Dedifferentiated amniotic fluid mesenchymal stem cell (primary cell): ENCODE results near the gene RAB8A.
"Not testable (repeated sequence)": the region's sequence is repeated elsewhere in the genome, so short reads cannot be mapped to it uniquely, and the experiment has no call there.

Experiments used
- DNase-seq: peaks from one replicate; pipeline ENCODE4 v3.0.0-alpha.2; 2016; ENCODE audit errors: extremely low spot score

The RAB8A gene

GRCh38 chr19:16112778-16113177 is 1.1 kb downstream of the RAB8A start:
- no peak for DNase-seq

DNA sequence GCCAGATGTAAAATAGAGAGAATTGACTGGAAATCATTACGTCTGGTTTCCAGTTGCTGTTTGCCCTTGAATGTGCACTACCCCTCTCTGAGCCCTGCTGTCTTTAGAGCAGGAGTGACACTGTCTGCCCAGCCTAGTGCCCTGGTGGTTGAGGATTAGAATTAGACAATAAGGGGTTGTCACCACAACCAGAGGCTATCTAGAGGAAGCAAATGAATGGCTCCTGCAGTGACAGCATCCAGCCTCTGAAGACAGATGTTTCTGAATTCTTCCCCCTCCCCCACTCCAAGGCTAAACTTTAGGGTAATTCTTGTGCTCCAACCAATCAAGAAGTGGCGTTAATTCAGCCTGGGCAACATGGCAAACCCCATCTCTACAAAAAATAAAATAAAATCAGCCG is 2.0 kb downstream of the RAB8A start:
- no peak for DNase-seq

DNA sequence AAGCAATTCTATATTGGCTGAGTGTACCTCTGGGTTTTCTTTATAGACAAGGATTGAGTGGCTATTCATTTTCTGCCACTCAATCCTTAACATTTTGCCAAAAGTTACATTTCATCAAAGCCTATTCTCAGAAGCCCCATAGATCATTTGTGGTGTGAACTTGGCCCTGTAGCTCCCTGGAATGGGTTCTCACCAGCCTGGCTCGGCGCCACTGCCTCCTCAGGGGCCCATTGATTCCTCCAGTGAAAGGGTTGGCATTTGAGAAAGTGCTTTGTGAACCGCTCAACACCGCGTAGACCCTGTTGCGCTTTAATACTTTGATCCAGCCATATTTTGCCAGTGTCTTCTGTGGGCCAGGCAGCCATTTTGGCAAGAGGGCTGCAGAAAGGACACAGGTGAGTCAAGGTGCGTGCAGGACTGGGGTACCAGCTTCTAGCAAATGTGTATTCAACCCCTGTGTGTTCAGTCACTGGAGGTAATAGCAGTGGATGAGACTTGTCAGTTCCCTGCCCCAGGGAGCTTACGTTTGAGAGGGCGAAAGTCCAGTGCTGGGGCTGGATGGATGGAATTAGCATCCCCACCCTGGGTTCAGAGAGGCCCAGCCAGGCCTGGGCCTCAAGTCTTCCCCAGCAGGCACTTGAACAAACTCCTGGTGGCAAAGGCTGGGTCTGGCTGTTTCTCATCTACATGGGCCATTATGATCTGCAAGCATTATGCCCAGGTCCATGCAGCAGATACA is 3.8 kb downstream of the RAB8A start:
- no peak for DNase-seq

- DNase-seq = no peak
These were observed 4.4 kb downstream of the RAB8A start for GRCh38 chr19:16116067-16116466.

- DNase-seq = no peak
These were observed 5.9 kb downstream of the RAB8A start for GRCh38 chr19:16117594-16118033.

- no peak for DNase-seq
These were observed 6.9 kb downstream of the RAB8A start for GRCh38 chr19:16118489-16119033.

- DNase-seq = not testable (repeated sequence)
These were observed 7.6 kb downstream of the RAB8A start for GRCh38 chr19:16119075-16119857.

DNA sequence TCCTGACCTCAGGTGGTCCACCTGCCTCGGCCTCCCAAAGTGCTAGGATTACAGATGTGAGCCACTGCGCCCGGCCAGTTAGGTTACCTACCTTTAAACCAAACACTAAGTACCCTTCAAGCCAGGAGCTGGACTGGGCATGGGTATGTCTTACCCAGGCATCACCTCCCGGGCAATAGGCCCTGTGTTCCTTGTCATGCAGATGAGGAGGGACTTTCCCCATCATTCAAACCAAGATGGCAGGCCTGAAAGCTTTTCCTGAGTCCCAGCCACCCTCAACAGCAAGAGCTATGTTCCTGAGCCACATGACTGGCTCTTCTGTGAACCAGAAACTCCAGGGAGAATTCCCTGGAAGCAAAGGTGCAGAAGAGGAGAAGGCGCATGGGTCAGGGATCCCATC is 9.5 kb downstream of the RAB8A start:
- DNase-seq = no peak

DNA sequence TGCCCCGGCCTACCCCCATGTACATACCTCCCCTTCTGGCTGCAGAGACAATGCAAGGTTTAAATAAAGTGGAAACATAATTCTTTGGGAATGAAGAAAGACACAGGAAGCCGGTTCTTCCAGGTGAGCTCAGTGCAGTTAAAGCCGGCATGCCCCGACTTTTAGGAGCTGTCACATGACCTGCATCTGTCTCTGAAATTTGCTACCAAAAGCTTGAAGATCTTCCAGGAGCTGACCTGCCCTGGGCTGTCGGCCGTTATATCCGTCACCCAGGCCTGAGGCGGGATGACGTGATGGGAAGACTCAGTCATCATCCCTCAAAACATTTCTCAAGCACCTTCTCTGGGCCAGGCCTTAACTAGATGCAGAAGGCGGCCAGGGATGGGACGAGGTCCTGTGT is 10.3 kb downstream of the RAB8A start:
- DNase-seq = no peak

- no peak for DNase-seq
These were observed 13.3 kb downstream of the RAB8A start for GRCh38 chr19:16124953-16125352.

GRCh38 chr19:16125737-16126495 is 14.2 kb downstream of the RAB8A start:
- DNase-seq = no peak

DNA sequence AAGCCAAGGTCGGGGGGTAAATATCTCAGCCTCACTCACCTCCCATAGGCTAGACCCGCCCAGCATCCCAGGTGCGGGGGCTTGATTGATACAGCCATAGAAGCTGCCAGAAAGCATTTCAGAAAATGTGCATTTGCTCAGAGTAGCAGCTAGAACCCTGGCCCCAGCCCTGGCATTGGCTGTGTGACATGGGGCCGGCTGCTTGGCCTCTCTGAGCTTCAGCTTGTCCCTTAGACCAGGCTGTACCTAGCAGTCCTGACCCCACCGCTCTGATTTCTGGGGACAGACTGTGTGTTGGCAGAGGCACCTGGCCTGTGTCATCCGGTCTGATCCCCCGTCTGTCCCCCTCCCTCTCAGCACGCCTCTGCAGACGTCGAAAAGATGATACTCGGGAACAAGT is 15.4 kb downstream of the RAB8A start:
- no peak for DNase-seq

GRCh38 chr19:16127776-16128371 is 16.2 kb downstream of the RAB8A start:
- no peak for DNase-seq

GRCh38 chr19:16131648-16132047 is 20.0 kb downstream of the RAB8A start:
- no peak for DNase-seq

DNA sequence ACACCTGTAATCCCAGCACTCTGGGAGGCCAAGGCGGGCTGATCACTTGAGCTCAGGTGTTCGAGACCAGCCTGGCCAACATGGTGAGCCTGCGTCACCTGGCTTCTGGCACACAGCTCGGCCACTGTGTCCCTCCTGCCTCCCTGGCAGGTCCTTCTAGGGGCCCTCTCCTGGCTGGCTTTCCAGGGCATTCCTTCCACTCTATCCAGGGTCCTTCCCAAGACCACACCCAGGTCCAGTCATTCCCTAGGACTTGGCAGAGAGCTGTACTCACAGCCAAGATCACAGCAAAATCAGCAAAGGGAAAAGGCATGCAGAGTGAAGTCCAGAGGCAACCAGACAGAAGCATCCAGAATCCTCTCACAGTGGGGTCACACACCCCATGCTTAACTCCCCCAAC is 22.1 kb downstream of the RAB8A start:
- DNase-seq = no peak

- no peak for DNase-seq
These were observed 22.8 kb downstream of the RAB8A start for GRCh38 chr19:16134510-16134909.

DNA sequence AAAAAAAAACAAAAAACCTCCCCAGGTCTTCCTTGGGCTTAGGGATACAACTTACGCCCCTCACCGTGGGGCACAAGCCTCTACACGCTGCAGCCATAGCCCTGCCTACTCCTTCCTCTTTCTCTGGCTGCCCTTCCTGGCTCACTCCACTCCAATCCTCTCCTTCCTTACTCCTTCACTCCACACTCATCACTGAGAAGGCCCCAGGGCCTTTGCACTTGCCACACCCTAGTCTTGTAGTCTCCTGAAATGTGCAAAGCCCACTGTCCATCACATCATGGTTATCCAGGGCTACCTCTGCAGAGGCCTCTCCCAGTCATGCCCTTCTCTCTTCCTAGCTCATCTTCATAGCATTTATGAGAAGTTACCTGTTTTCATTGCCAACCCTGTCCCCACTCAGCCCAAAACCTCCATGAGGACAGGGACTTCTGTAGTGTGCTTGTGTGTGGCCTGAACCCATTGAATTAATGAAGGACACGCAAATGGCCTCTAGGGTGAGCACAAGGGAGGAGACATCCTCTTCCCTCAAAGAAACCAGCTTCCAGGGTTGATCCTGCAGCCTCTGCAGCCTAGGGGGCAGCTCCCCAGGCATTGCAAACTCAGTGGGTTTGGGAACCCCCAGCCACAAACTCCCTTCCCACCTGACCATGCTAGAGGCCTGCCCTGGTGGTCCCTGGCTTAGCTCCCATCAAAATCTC is 23.9 kb downstream of the RAB8A start:
- no peak for DNase-seq

DNA sequence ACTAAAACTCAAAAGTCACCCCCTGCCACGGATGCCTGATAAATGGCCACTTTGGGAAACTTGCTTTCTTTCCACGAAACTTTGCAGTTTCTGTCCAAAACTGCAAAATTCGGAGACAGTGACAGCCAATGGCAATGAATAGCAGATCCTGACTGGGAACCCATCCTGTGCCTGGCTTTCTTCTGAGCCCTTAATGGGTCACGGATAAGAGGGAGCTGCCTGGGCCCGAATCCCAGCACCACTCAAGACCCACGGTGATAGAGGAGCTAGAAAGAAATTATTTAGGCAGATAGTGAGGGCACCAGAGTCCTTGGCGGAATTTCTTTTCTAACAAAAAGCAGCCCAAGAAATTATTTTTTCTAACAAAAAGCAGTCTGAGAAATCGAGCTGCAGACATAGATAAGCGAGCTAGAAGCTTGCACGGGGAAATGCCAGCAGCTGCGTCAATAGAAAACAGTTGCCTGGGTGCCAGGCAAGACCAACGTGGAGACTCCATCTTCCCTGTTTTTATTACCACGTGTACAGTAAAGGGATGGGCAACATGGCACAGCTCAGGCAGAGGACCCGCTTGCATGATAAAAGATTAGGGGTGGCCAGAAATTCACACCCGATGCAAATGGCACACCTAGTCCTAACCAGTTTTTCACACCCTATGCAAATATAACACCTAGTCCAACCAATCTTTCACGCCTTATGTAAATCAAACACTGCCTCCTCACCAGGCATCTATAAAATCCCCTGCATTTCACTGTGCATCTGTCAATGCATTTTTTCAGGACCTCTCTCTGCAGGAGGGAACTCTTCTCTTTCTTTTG is 24.7 kb downstream of the RAB8A start:
- DNase-seq = no peak

- no peak for DNase-seq
These were observed 28.1 kb downstream of the RAB8A start for GRCh38 chr19:16139752-16140151.

GRCh38 chr19:16141043-16141442 is 29.4 kb downstream of the RAB8A start:
- no peak for DNase-seq
